Left ventricle myocardium superior (tissue), 1 donor: ENCODE measurements around the gene GNG7. TPM values are rescaled to one million over a fixed set of nuclear protein-coding genes. Genes with fewer than 3 reads are reported as not detected.
"Not testable (repeated sequence)": the region's sequence is repeated elsewhere in the genome, so short reads cannot be mapped to it uniquely, and the experiment has no call there.

Experiments
- ATAC-seq: fragments of 200-7000 bp; cut with Tn5 transposase; one replicate; pipeline ENCODE4 v1.9.1; 2020; ENCODE audit warnings: mild to moderate bottlenecking, moderate library complexity
- DNase-seq: peaks from one replicate; pipeline ENCODE4 v3.0.0-alpha.2; 2020
- intact Hi-C: fragments of 100-400 bp; cut with micrococcal nuclease; formaldehyde crosslinking; loops from one replicate; pipeline ENCODE4 v1.11.0; 2022
- total RNA-seq: library from RNA; stranded (reverse); fragmentation: NEBNext Ultra II Directional; extraction: Animal tissue kit (Norgen Biotek cat#: 25700); gene quantifications from one replicate; pipeline ENCODE4 v1.2.1, GENCODE V29; 2021
- donor health status: DM: no; HTN: yes; CAD: no; lungs with severe emphysema.

GNG7 gene
- total RNA-seq, 1 donor from 2014 or later = 39.3 TPM

GRCh38 chr19:2574478-2574931, 128.0 kb downstream of the GNG7 start:
- ATAC-seq (no peak), DNase-seq (no peak)
- intact Hi-C loops = no loop called here

GRCh38 chr19:2573916-2574315, 128.6 kb downstream of the GNG7 start:
- no peak for ATAC-seq
- DNase-seq = no peak
- intact Hi-C loops = no loop called here

- ATAC-seq, intact Hi-C loops: not testable (repeated sequence)
Measured at GRCh38 chr19:2572152-2572551, 130.3 kb downstream of the GNG7 start.

GRCh38 chr19:2569596-2570465, 132.7 kb downstream of the GNG7 start:
- DNase-seq = no peak
- intact Hi-C loops = no loop called here
- ATAC-seq = peak; percentile 6

More at GRCh38 chr19:2572152-2572551, 130.3 kb downstream of the GNG7 start:
- DNase-seq = not testable (repeated sequence)

- DNase-seq (no peak), ATAC-seq (no peak)
- intact Hi-C loops = no loop called here
Measured at GRCh38 chr19:2567996-2568395, 134.5 kb downstream of the GNG7 start.

GRCh38 chr19:2567580-2567979, 134.9 kb downstream of the GNG7 start:
- ATAC-seq = peak; percentile 85
- intact Hi-C loops = no loop called here
- DNase-seq = peak; percentile 81

GRCh38 chr19:2563546-2563945, 138.9 kb downstream of the GNG7 start:
- DNase-seq = peak; percentile 8
- intact Hi-C loops, ATAC-seq: not testable (repeated sequence)

- ATAC-seq (peak; percentile 17), DNase-seq (peak; percentile 23)
- intact Hi-C loops = no loop called here
Measured at GRCh38 chr19:2561895-2562294, 140.6 kb downstream of the GNG7 start.

GRCh38 chr19:2561221-2561620, 141.3 kb downstream of the GNG7 start:
- intact Hi-C loops = no loop called here
- peak; percentile 23 for DNase-seq
- no peak for ATAC-seq

- DNase-seq (peak; percentile 11), ATAC-seq (no peak)
- intact Hi-C loops = no loop called here
Measured at GRCh38 chr19:2560369-2560768, 142.1 kb downstream of the GNG7 start.

GRCh38 chr19:2558543-2558942, 144.0 kb downstream of the GNG7 start:
- intact Hi-C loops = no loop called here
- ATAC-seq (no peak), DNase-seq (no peak)

GRCh38 chr19:2558131-2558530, 144.4 kb downstream of the GNG7 start:
- DNase-seq = peak; percentile 2
- intact Hi-C loops, ATAC-seq: not testable (repeated sequence)

GRCh38 chr19:2557093-2557440, 145.4 kb downstream of the GNG7 start:
- no peak for ATAC-seq
- intact Hi-C loops = no loop called here
- DNase-seq = peak; percentile 18

- intact Hi-C loops = no loop called here
- DNase-seq = peak; percentile 32
- peak; percentile 26 for ATAC-seq
Measured at GRCh38 chr19:2556221-2557092, 146.0 kb downstream of the GNG7 start.

GRCh38 chr19:2555422-2556220, 146.9 kb downstream of the GNG7 start:
- intact Hi-C loops = no loop called here
- DNase-seq (peak; percentile 36), ATAC-seq (no peak)

GRCh38 chr19:2554856-2555255, 147.6 kb downstream of the GNG7 start:
- intact Hi-C loops = no loop called here
- ATAC-seq = no peak
- peak; percentile 22 for DNase-seq

- intact Hi-C loops = no loop called here
- no peak for DNase-seq
- ATAC-seq = no peak
Measured at GRCh38 chr19:2553510-2553909, 149.0 kb downstream of the GNG7 start.

GRCh38 chr19:2552859-2553258, 149.6 kb downstream of the GNG7 start:
- ATAC-seq = no peak
- DNase-seq = peak; percentile 16
- intact Hi-C loops = no loop called here

- DNase-seq (peak; percentile 18), ATAC-seq (no peak)
- intact Hi-C loops = no loop called here
Measured at GRCh38 chr19:2551864-2552185, 150.7 kb downstream of the GNG7 start.
